Cardiac fibroblast (primary cell): Measurements from ENCODE around the gene ITLN1.
A peak's percentile ranks its signal among the peaks of the same experiment; 100 is the strongest.

Source experiments
- DNase-seq, 2 donors: peaks; one replicate each; pipeline versions ENCODE4 v3.0.0 to v3.0.0-alpha.2; 2010; ENCODE audit warnings: low read depth in 2 of 2
- H3K4me3 ChIP-seq, 2 donors: replicated peaks in 1 of 2; 1 replicate in 1 of 2; 2 replicates in 1 of 2; pipeline ENCODE4 v1.5.1; 2011; ENCODE audit warnings: low read depth in 2 of 2, low read length in 2 of 2, mild to moderate bottlenecking in 2 of 2, moderate library complexity in 1 of 2
- CTCF ChIP-seq: IDR thresholded peaks from one replicate; pipeline ENCODE4 v1.5.1; 2011; ENCODE audit warnings: low read depth, mild to moderate bottlenecking, low read length, inconsistent platforms

ITLN1 gene

GRCh38 chr1:160834945-160835565, 49.9 kb downstream of the ITLN1 start:
- TF ChIP-seq CTCF, result peak; percentile 25
- peak; percentile 12 to 54 for DNase-seq
- no peak overlapping the region for H3K4me3 ChIP-seq

- peak; percentile 21 to 39 for DNase-seq
- TF ChIP-seq CTCF, result peak; percentile 45
Measured at GRCh38 chr1:160830321-160831153, 54.4 kb downstream of the ITLN1 start.

GRCh38 chr1:160829766-160830165, 55.2 kb downstream of the ITLN1 start:
- no peak for DNase-seq
- H3K4me3 ChIP-seq, result no peak overlapping the region
- no peak for TF ChIP-seq CTCF

More at GRCh38 chr1:160830321-160831153, 54.4 kb downstream of the ITLN1 start:
- H3K4me3 ChIP-seq, result no peak overlapping the region

GRCh38 chr1:160827418-160827817, 57.6 kb downstream of the ITLN1 start:
- no peak overlapping the region for H3K4me3 ChIP-seq
- peak in 1 of 2 donors; percentile 58 for DNase-seq
- no peak for TF ChIP-seq CTCF

- peak in 1 of 2 donors; percentile 22 for DNase-seq
- TF ChIP-seq CTCF, result no peak
- no peak overlapping the region for H3K4me3 ChIP-seq
Measured at GRCh38 chr1:160826546-160826945, 58.4 kb downstream of the ITLN1 start.
